Lung (tissue), 12 donors: ENCODE data around the gene SP1. TPM values are rescaled to one million over a fixed set of nuclear protein-coding genes. Genes with fewer than 3 reads are reported as not detected.
"Not testable (repeated sequence)": the region's sequence is repeated elsewhere in the genome, so short reads cannot be mapped to it uniquely, and the experiment has no call there.

Experiments
- ATAC-seq: fragments of 200-7000 bp; cut with Tn5 transposase; one replicate; pipeline ENCODE4 v1.9.1; 2020; ENCODE audit warnings: moderate number of reproducible peaks; ENCODE audit not compliant: insufficient read depth, low FRiP score
- DNase-seq, 3 donors: peaks; one replicate each; pipeline ENCODE4 v3.0.0-alpha.2; 2013 to 2017
- H3K27ac ChIP-seq, 2 donors: one replicate each; pipeline ENCODE4 v1.5.1; 2013; ENCODE audit warnings: mild to moderate bottlenecking in 2 of 2, moderate library complexity in 2 of 2, control low read depth in 1 of 2, inconsistent platforms in 1 of 2, low read depth in 1 of 2, low read length in 1 of 2
- H3K27me3 ChIP-seq, 3 donors: one replicate each; pipeline ENCODE4 v1.5.1; 2013; ENCODE audit warnings: low read length in 2 of 3; ENCODE audit not compliant: control insufficient read depth in 3 of 3, insufficient read depth in 3 of 3
- H3K36me3 ChIP-seq, 4 donors: one replicate each; pipeline ENCODE4 v1.5.1; 2013; ENCODE audit warnings: low read length in 4 of 4, mild to moderate bottlenecking in 1 of 4, moderate library complexity in 1 of 4; ENCODE audit not compliant: control insufficient read depth in 4 of 4, insufficient read depth in 4 of 4
- H3K4me1 ChIP-seq, 5 donors: one replicate each; pipeline ENCODE4 v1.5.1; 2013; ENCODE audit warnings: low read length in 5 of 5, mild to moderate bottlenecking in 2 of 5, moderate library complexity in 1 of 5; ENCODE audit not compliant: control insufficient read depth in 5 of 5, insufficient read depth in 5 of 5
- H3K4me3 ChIP-seq: one replicate; pipeline ENCODE4 v1.5.1; 2013; ENCODE audit warnings: mild to moderate bottlenecking, control low read depth, moderate library complexity
- H3K9ac ChIP-seq, 2 donors: one replicate each; pipeline ENCODE4 v1.5.1; 2013; ENCODE audit warnings: low read length in 2 of 2, control low read depth in 1 of 2; ENCODE audit not compliant: insufficient read depth in 1 of 2
- H3K9me3 ChIP-seq, 4 donors: one replicate each; pipeline ENCODE4 v1.5.1; 2013; ENCODE audit warnings: low read length in 3 of 4, mild to moderate bottlenecking in 1 of 4, moderate library complexity in 1 of 4; ENCODE audit not compliant: control insufficient read depth in 4 of 4, insufficient read depth in 3 of 4
- WGBS, 2 donors: extraction: QIAGEN DNeasy Blood & Tissue Kit; methylation state at CpG; one replicate each; pipeline ENCODE4 v1.1.7; 2013; 5-methylcytosine and 5-hydroxymethylcytosine counted together
- polyA plus RNA-seq, 2 donors: library from polyadenylated mRNA; stranded (reverse); fragments of 200-250 nt; gene quantifications; one replicate each; pipeline ENCODE4 v1.2.1, GENCODE V29; 2013
- total RNA-seq, 2 donors: library from RNA; depleted of rRNA in 1 of 2; stranded (reverse); fragments of >200 nt in 1 of 2; gene quantifications; one replicate each; pipeline ENCODE4 v1.2.1, GENCODE V29; 2014 to 2021
- TF ChIP-seq, protein P1 (sequence below): IDR thresholded peaks from 2 replicates; pipeline ENCODE4 v1.5.1; 2012; ENCODE audit warnings: mild to moderate bottlenecking; ENCODE audit errors: control extremely low read depth, extremely low read depth
- donor health status: control.
- donor health status: control.
- donor health status: Bipolar disorder and iron deficiency.
- donor health status: healthy.
- donor health status: DM: yes; HTN: yes; CAD: no.

SP1 gene
- total and polyA plus RNA-seq, 4 donors, result 16.2 to 72.2 (median 47.5) TPM

DNA sequence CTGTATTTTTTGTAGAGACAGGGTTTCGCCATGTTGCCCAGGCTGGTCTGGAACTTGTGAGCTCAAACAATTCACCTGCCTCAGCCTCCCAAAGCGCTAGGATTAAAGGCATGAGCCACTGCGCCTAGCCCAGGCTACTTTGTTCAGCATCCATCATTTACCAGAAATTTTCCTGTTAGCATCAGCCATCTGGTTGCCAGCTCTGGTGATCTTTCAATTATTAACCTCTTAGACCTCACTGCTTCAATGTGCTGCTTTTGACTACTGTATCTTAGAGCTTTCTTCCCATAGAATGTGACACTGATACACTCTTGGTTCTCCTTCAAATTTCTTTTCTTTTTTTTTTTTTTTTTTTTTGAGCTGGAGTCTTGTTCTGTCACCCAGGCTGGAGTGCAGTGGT is 38.2 kb downstream of the SP1 start:
- ATAC-seq (no peak), DNase-seq (no peak)
- no peaks in the 10 kb centered on the region for H3K9me3 ChIP-seq
- peaks cover 0 to 3% (median 2%) of the 10 kb centered on the region in 4 donors for H3K36me3 ChIP-seq
- H3K27ac ChIP-seq, result no peak overlapping the region
- no peak overlapping the region for H3K9ac ChIP-seq
- TF ChIP-seq, protein P1, sequence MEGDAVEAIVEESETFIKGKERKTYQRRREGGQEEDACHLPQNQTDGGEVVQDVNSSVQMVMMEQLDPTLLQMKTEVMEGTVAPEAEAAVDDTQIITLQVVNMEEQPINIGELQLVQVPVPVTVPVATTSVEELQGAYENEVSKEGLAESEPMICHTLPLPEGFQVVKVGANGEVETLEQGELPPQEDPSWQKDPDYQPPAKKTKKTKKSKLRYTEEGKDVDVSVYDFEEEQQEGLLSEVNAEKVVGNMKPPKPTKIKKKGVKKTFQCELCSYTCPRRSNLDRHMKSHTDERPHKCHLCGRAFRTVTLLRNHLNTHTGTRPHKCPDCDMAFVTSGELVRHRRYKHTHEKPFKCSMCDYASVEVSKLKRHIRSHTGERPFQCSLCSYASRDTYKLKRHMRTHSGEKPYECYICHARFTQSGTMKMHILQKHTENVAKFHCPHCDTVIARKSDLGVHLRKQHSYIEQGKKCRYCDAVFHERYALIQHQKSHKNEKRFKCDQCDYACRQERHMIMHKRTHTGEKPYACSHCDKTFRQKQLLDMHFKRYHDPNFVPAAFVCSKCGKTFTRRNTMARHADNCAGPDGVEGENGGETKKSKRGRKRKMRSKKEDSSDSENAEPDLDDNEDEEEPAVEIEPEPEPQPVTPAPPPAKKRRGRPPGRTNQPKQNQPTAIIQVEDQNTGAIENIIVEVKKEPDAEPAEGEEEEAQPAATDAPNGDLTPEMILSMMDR, result no peak
- 95% methylated on average over 3 of the region's 3 CpGs for WGBS, 2 donors
- no peak overlapping the region for H3K4me3 ChIP-seq
- H3K4me1 ChIP-seq, result peaks cover 0 to 22% (median 9%) of the 10 kb centered on the region in 5 donors
- H3K27me3 ChIP-seq, result no peaks in the 10 kb centered on the region

DNA sequence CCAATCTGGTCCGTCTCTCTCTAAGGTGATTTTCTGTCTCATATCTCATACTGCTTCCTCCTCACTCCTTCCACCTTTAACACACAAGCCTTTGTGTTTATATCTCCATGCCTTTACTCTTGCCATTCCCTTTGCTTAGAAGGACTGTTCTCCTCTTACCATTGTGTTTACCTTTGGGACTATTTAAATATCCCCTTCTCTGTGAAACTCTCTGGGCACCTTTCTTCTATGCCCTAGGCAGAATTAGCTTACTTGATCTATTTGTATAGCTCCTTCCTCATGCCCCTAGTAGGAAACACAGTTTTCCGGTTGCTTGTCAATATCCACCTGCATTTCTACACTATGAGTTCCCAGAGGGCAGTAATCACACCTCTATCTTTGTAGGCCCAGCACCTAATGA is 39.8 kb downstream of the SP1 start:
- Histone ChIP-seq H3K36me3 (no peaks in the 10 kb centered on the region), H3K9ac (no peak overlapping the region), H3K4me3 (no peak overlapping the region), H3K27me3 (no peaks in the 10 kb centered on the region), H3K4me1 (peaks cover 0 to 17% (median 7%) of the 10 kb centered on the region in 5 donors), H3K9me3 (peaks cover 0 to 2% (median 0%) of the 10 kb centered on the region in 4 donors), H3K27ac (no peak overlapping the region)
- 72 to 88% methylated on average over 2 of the region's 2 CpGs for WGBS, 2 donors
- TF ChIP-seq, protein P1, result no peak
- DNase-seq, result peak in 1 of 3 donors; percentile 25
- no peak for ATAC-seq

DNA sequence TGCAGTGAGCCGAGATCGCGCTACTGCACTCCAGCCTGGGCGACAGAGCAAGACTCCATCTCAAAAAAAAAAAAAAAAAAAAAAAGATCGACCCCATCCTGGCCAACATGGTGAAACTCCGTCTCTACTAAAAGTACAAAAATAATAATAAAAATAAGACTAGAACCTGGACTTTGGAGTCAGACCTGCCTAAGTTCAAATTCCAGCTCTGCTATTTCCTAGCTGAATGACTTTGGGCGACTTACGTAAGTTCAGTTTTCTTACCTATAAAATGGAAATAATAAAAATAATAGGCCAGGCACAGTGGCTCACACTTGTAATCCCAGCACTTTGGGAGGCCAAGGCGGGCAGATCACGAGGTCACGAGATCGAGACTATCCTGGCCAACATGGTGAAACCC is 42.3 kb downstream of the SP1 start:
- H3K4me1 ChIP-seq, ATAC-seq, H3K9me3 ChIP-seq, H3K36me3 ChIP-seq, H3K4me3 ChIP-seq, H3K27ac ChIP-seq, H3K27me3 ChIP-seq, H3K9ac ChIP-seq, DNase-seq: not testable (repeated sequence)
- 94 to 97% methylated on average over 12 of the region's 12 CpGs for WGBS, 2 donors

DNA sequence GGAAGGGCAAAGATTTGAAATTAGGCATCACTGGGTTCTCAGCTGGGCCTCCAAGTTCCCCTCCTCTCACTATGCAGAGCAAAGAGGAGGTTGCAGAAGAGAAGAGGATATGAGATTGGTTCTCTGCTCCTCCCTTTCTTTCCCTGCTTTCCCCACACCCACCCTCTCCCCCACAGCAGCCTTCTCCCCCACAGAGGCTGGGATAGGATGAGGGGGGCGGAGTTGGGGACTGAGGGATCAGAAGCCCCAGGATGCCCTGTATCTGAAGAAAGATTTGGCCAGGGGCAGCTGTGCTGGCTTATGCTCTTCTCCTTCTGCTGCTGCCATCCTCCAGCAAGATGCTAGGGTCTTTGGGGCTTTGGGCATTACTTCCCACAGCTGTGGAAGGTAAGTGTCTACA is 43.6 kb downstream of the SP1 start, which contains the start of gene AMHR2:
AMHR2 (plus strand) TSS at position 259 of the 400 bp plus-strand sequence; CDS start at position 339, 80 bp downstream.
- peaks cover 0 to 2% (median 0%) of the 10 kb centered on the region in 4 donors for H3K9me3 ChIP-seq
- H3K9ac ChIP-seq, result no peak within 1 kb of the TSS
- H3K4me3 ChIP-seq, result no peak within 1 kb of the TSS
- no peaks in the 10 kb centered on the region for H3K27me3 ChIP-seq
- ATAC-seq (no peak), DNase-seq (no peak)
- no peaks in the 10 kb centered on the region for H3K36me3 ChIP-seq
- no peak within 1 kb of the TSS for H3K27ac ChIP-seq
- WGBS, 2 donors, result 100% methylated on average over 1 of the region's 1 CpG
- H3K4me1 ChIP-seq, result peaks cover 0 to 6% (median 0%) of the 10 kb centered on the region in 5 donors
- TF ChIP-seq, protein P1, result no peak
